IPS DF 19.7 (cell line): ENCODE results near the gene HS6ST3.
"Not testable (repeated sequence)": the region's sequence is repeated elsewhere in the genome, so short reads cannot be mapped to it uniquely, and the experiment has no call there.

Experiments
- DNase-seq: peaks from one replicate; pipeline ENCODE4 v3.0.0-alpha.2; 2013; ENCODE audit warnings: low read depth, low spot score

Gene HS6ST3

DNA sequence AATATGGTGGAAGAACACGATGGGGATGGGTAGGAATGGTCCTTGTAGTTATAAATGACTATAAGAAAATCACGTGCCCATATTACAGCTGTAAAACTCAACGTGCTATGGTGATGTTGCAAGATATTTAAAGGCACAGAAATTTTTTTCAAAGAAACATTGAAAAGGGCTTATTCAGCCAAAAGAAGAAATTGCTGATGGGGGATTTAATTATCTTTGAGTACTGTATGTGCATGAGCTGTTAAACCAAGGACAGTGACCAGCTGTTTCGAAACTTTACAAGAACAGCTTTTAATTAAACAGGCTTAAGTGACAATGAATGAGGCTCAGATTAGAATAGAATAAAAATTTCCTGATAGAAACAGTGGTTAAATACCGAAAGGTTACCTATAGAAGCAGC lies 339.0 kb downstream of the HS6ST3 start:
- no peak for DNase-seq

DNA sequence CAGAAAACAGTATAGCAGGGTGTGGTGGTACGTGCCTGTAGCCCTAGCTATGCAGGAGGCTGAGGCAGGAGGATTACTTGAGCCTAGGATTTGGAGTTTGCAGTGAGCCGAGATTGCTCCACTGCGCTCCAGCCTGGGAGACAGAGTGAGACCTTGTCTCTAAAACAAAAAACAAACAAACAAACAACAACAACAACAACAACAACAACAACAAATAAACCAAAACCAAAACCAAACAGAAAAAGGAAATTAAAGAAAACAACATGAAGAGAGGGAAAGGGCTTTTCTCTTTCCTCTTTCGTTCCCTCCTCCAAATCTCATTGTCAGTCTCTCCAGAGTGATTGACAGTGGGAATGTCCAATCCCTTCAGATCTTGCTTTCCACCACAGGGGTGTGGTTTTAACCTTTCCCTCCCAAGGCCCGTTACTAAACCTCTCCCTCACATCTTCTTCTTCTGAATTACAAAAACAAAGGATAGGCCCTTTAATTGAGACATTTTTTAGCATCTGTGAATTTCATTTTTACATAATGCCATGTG lies 341.2 kb downstream of the HS6ST3 start:
- DNase-seq: no peak

DNA sequence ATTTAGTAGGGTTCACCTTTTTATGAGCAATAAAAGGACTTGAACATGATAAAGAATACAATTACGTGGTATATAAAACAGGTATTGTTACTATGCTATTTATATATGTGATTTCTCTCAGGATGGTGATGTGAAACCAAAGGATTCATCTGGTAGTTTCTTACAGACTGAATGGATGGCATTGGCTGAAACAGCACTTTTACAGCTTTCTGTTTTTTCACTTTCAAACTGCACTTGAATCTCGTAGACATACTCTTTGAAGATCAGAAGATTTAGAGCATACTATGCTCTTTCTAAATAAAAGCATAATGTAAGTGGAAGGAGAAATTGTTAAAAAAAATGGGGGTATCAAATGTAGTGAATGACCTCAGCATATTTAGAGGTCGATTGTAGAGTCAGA lies 354.8 kb downstream of the HS6ST3 start:
- DNase-seq: no peak

DNA sequence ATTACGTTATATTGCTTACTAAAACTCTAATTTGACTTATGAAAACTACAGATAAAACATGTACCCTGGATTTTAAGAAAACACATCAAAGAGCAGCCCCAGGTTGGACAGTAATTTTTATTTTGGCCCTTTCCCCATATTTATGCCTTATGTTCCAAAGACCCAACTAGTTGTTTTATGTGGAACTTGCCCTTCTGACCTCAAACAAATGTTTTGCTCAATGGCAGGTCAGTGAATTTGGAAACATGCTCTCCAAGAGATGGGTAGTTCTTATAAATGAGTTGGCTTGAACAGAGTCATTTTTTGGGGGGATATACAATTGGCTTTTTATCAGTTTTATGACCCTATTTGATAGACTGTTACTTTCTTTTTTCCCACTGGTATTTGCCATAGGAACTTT lies 360.0 kb downstream of the HS6ST3 start:
- no peak for DNase-seq

DNA sequence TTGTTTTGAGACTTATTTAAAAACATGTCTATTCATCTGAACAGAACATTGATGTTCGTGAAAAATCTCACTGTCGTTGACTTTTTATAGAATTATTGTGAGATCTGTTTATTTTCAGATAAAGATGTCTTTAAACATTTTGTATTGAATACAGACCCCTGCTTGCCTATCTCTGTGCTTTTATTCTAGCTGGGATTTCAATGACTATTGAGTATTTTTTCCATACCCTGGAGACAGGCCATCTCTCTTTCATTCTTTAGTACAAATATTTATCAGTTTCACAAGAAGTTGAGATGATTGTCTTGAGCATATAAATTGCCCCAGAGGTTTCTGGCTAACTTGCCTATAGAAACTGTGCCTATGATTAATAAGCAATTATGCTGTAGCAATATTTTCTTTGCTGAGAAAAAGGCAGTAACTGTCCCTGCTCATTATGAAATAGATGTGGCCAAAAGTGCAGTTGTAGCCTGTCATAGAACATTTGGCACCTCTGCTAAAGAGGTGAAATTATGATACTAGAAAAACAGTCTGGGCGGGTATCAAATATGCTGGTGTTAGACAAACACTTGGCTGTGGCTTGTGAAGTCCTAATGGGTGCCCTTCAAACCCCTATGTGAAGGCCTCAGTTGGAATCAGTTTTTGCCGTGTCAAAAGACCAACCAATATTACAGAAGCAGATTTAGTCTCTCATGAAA lies 360.6 kb downstream of the HS6ST3 start:
- DNase-seq: no peak

DNA sequence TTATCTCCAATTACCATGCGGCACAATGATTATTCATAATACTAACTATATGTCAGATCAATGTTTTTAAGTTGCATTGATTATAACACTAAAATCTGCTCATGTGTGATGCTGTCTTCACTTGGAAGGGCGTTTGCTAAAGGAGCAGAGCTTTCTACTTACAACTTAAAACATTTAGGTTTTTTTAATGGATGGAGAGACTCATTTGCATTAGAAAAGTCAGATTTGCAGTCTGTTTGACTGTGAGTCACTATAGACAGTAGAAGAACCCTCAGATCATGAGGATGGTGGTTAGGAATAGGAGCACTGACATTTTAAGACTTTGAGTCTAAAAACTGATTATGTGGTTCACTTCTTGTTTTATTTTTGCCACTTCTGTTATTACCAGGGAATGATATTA lies 364.6 kb downstream of the HS6ST3 start:
- DNase-seq: no peak

DNA sequence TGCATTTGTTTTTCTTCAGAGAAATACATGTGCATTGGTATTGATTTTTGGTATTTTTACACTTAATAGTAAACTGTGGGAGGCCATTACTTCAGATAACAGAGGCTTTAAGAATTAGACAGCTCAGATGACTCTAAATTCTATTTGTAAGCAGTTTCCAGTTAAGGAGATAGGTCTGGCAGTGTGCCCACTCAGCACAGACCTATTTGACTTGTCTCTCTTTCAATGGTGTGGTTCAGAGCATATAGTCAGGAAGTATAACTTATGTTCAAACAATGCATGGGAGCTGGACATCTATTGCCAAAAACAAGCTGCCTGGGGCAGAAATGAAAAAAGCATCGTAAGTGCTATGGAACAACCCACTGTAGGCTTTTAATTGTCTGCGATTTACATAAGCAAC lies 370.7 kb downstream of the HS6ST3 start:
- no peak for DNase-seq

DNA sequence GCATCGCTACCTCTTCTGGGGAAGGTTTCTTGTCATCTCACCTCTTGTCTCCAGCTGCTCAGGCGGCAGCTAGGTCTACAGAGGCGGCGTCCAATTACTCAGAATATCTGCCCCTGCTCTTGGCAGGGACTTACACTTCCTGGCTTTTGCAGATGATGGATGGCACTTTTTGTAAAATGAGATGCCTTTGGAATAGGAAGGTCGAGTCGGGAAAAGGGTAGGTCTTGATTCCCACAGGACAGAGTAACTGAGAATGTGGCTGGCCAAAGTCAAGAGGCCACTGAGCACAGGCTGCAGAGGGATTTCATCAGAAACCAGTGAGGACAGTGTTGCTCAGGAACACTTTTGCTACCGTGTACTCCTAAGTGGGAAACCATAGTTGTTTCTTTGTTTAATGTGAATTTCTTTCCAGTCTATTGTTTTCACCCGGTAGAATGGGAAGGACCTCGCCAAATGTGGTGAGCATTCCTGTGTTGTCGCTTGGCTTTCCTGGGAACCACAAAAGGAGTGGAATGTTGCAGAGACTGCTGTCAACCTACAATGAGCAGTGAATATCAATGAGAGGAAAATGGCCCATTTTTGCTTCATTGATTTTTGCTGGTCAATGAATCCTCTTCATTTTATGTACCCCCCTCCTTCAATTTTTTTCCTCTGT lies 383.7 kb downstream of the HS6ST3 start:
- no peak for DNase-seq

DNA sequence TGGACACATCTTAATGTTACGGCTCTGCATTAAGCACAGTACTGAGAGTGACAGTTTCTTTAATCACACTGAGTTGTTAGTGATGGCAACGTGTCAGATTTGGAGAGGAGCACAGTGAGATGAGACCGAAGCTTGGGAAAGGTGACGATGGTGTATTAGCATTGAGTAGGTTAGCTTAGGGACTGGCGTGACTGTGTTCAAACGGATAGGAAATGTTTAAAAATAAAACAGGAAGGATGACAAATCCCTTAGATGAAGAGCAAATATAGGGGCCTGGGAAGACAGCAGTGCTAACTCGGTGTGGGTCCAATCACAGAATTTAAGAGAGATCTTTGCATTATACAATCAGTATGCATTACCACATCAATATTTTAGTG lies 384.3 kb downstream of the HS6ST3 start:
- DNase-seq: no peak

DNA sequence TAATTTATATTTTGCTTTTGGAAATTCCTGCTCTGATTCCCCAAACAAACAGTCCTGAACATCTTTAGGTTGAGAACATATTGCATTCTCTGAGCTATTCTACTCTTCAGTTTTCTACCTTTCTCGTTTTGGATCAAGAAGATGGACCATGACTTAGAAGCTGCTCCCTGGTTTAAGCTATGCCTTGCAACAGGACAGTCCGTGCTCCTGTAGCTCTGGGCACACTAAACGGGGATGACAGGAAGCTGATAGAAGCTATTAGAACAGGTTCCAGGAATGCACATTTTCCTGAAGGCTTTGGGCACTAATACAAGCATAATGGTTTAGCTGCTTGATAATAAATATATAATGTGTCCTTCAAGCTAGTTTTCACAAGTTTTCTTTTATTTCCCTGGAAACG lies 385.2 kb downstream of the HS6ST3 start:
- no peak for DNase-seq

DNA sequence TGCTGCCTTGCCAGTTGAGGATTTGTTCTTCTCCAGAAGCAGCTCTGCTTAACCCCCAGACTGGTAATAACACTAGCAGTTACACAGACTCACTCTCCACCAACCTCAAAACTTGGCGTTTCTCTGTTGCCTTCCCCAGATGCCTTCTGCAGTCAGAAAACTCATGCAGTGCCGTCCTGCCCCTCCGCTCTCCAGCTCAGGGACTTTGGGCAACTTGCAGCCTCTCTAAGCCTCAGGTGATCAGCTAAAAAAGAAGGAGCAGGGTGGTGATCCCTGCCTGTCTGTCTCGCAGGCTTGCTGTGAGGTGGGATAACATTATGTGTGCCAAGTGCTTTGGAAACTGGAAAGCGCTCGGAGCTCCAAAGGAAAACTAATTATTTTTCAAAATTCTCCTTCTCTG lies 391.6 kb downstream of the HS6ST3 start:
- DNase-seq: no peak

DNA sequence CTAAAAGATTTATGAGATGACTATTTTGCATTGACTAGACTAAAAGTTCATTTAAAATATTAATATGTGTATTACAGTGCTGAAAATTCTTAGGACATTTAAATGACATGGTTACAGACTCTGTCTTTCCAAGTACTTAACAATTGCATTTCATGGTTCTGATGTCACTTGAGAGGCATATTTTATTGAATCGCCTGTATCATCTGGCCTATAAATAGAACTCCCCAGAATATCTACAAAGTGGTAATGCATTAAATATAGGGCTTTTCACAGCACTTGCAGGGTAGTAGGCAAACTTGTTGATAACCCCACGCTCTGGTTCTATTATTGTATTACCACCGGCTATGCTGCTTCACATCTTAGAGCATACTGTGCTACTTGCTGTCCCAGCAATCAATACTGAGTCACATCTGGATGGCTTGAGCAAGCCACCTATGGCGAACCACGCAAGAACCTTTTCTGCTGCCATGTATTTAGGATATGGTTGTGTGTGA lies 400.6 kb downstream of the HS6ST3 start:
- DNase-seq: no peak

DNA sequence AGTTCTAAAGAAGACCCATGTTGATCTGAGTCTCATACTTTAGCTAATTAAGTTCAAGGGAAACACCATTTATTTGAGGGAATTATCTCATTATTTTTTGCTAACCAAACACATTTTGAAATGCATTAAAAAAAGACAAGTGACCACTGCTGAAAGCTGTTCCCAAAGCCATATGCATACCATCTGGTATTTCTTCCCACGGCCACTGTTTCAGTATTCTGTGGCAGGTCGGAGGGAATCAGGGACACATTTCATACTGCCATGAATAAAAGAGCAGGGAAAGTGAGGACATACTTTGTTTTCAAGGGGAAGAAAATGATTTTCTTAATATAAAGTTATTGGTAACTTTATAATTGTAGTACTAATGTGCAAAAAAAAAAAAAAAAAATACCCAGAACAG lies 401.2 kb downstream of the HS6ST3 start:
- DNase-seq: no peak

DNA sequence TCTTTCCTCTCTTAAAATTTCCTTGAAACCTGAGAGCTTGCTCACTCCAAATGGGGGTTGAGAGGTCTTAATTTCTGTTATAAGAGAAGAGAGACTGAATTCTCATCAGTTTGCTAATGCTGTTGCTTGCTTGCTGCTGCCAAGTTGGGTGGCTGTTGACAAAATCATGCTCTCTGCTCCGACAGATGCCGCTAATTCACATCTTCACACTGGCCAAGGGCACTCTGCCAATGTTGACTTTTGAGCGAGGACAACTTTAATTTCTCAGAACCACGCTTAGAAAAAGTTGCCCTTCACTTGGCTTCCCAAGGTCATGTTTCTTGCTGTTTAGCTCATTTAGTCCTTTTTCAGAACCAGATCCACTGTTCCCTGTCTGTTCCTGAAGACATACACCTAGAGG lies 402.9 kb downstream of the HS6ST3 start:
- no peak for DNase-seq

DNA sequence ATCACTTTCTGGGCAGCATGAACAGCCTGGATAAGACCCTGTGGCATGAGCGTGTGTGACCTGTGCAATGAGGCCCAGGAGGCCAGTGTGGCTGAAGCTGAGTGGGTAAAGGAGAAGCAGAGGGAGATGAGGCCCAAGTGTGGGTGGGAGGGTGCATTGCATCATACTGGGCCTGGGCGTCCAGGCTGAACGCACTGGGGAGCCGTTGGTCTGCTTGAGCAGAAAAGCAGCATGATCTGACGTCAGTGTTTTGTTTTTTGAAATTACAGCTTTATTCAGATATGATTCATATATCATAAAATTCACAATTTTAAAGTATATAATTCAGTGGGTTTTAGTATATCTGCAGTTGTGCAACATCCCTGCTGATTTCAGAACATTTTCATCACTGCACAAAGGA lies 409.7 kb downstream of the HS6ST3 start:
- no peak for DNase-seq

DNA sequence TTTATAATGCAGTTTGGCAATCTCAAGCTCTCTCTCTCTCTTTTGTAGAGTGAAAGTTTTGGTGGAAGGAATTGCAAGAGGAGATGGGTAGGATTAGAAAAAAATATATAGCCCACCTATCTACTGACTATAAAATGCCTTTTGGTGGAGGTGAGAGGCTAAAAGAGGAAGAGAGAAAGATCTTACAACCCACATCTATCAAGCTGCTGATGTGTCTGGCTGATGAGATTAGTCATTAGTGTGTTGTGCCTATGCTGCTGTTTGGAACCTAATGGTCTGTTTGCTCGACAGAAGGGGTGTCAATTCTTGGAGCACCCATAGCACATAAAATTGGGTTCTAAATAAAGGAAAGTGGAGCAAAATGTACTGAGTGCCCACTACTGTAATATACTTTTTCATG lies 411.0 kb downstream of the HS6ST3 start:
- no peak for DNase-seq

DNA sequence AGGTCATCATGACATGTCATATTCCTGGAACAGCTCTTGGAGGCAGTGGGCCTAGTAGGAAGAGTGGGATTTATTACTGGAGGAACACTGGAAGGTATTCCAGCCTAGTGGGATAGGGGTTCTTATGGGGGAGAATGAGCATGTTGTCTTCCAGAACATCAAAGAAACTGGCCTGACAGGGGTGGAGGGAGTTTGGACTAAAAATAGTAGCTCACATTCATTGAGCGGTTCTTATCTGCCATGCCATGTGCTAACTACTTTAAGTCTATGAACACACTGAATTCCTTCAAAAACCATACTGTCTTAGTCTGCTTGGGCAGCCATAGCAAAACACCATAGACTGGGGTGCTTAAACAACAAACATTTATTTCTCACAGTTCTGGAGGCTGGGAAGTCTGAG lies 413.6 kb downstream of the HS6ST3 start:
- no peak for DNase-seq

DNA sequence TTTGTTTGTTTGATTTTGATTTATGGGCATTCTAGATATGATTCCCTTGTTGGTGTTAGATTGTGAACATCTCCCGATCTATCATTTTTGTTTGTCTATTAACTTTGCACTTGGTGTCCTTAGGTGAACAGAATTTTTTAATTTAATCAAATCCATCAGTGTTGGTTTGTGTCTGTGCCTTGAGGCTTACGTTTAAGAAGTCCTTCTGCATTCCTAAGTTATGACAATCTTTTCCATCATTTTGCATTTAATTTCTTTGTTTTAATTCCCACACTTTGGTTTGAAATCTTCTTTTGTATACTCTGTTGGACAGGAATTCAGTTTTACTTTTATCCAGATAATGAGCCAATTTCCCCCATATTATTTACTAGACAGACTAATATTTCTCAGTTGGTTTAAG lies 421.7 kb downstream of the HS6ST3 start:
- DNase-seq: no peak

DNA sequence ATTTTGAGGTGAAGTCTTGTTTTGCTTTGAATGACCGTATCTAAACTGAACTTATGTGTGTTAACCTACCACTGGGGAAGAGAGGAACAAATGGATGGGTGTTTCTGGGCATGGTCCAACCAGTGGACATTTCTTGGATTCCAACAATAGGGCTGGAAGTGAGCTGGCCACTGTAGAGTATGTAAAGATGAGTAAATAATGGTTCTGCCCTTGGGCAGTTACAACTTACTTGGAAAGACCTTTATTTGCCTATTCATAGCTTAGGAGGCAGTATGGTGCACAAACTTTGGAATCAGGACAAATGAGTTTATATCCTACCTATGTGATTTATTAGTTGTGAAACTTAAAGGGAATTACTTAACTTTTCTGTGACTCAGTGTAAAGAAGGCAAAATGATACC lies 429.5 kb downstream of the HS6ST3 start:
- DNase-seq: no peak

DNA sequence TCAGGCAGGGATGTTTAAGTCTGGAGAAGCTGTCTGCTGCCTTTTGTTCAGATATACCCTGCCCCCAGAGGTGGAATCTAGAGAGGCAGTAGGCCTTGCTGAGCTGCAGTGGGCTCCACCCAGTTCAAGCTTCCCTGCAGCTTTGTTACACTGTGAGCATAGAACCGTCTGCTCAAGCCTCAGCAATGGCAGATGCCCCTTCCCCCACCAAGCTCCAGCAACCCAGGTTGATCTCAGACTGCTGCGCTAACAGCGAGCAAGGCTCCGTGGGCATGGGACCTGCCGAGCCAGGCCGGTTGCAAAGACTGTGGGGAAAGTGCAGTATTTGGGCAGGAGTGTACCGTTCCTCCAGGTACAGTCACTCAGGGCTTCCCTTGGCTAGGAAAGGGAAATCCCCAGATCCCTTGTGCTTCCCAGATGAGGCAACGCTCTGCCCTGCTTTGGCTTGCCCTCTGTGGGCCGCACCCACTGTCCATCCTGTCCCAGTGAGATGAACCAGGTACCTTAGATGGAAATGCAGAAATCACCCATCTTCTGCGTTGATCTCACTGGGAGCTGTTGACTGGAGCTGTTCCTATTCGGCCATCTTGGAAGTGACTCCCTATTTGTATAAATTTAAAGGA lies 434.6 kb downstream of the HS6ST3 start:
- not testable (repeated sequence) for DNase-seq

DNA sequence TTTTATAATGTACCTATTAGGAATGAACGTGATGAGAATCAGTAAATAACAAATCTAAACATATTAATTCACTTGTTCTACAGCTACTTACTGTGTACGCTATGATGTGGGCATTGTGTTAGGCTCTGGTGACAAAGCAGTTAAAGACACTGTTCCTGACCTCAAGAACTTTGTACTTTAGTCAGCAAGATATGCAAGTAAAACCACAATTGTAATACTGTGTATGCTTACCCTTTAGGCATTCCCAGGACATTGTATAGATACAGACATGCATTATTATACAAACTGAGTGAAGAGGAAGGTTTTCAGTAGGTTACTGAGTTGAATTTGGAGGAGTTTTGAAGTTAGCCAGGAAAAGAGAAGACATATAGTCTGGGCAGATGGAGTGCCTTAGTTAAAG lies 435.8 kb downstream of the HS6ST3 start:
- no peak for DNase-seq

DNA sequence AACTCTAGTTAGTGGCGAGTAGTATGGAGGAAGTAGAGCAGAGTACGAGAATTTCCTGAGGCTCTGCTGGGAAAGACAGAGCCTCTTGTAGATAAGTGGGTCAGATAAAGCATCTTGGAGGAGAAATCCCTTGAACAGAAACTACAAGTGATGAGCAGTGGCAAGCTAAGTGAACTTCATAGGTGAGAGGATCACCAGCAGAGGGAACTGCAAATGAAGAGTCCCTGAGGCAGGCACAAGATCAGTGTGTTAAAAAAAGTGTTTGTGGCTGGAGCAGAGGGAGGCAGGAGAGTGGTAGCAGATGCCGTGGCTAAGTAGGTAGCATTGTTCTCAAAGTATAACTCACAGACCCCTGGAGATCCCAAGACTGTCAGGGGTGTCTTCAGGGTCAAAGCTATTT lies 437.6 kb downstream of the HS6ST3 start:
- no peak for DNase-seq

DNA sequence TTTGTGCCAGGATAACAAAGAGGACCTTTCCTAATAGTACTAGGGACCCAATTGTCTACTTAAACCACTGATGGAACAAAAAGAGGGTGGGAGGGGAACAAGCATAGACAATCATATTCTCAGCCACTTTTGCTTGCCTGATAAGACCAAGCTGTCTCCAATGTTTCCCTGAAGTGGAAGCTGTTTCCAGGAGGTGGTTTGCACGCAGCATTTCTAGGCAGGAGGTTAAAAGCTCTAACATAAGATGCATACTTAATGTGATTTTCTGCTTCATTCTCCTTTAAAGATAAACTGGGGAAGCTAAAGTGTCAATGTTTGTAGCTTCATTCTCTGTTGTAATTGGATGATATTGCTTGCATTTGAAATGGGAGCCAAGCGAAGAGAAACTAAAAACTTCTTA lies 442.9 kb downstream of the HS6ST3 start:
- DNase-seq: no peak
